Type B pancreatic cell (in vitro differentiated cells): ENCODE measurements around the gene ASIC4. TPM values are rescaled to one million over a fixed set of nuclear protein-coding genes. Genes with fewer than 3 reads are reported as not detected.

Experiments
- DNase-seq: peaks from one replicate; pipeline ENCODE4 v3.0.0; 2021; ENCODE audit warnings: mixed read lengths; ENCODE audit not compliant: unreplicated experiment; ENCODE audit errors: extremely low spot score
- H3K27ac Mint-ChIP-seq: 2 replicates; pipeline ENCODE4 v1.8.0; 2021; ENCODE audit warnings: mild to moderate bottlenecking, mixed read lengths
- H3K27me3 Mint-ChIP-seq: 2 replicates; pipeline ENCODE4 v1.8.0; 2021; ENCODE audit warnings: mixed read lengths
- H3K36me3 Mint-ChIP-seq: 2 replicates; pipeline ENCODE4 v1.8.0; 2021; ENCODE audit warnings: mixed read lengths
- H3K4me1 Mint-ChIP-seq: one replicate; pipeline ENCODE4 v1.8.0; 2021; ENCODE audit warnings: mixed read lengths; ENCODE audit not compliant: unreplicated experiment
- H3K4me3 Mint-ChIP-seq: 2 replicates; pipeline ENCODE4 v1.8.0; 2021; ENCODE audit warnings: mild to moderate bottlenecking, mixed read lengths
- H3K9me3 Mint-ChIP-seq: 2 replicates; pipeline ENCODE4 v1.8.0; 2021; ENCODE audit warnings: mixed read lengths
- total RNA-seq: library from RNA; stranded (reverse); gene quantifications from 2 replicates; pipeline ENCODE4 v1.2.1, GENCODE V29; 2021; ENCODE audit warnings: low replicate concordance
- TF ChIP-seq, protein P1 (sequence below): fragments of 200-600 bp; sonication (generic); conservative IDR thresholded peaks from 2 replicates; pipeline ENCODE4 v1.5.0; 2021; ENCODE audit warnings: antibody characterized with exemption, mild to moderate bottlenecking

ASIC4 gene
- total RNA-seq, 1 donor from 2014 or later = 0.99 TPM

DNA sequence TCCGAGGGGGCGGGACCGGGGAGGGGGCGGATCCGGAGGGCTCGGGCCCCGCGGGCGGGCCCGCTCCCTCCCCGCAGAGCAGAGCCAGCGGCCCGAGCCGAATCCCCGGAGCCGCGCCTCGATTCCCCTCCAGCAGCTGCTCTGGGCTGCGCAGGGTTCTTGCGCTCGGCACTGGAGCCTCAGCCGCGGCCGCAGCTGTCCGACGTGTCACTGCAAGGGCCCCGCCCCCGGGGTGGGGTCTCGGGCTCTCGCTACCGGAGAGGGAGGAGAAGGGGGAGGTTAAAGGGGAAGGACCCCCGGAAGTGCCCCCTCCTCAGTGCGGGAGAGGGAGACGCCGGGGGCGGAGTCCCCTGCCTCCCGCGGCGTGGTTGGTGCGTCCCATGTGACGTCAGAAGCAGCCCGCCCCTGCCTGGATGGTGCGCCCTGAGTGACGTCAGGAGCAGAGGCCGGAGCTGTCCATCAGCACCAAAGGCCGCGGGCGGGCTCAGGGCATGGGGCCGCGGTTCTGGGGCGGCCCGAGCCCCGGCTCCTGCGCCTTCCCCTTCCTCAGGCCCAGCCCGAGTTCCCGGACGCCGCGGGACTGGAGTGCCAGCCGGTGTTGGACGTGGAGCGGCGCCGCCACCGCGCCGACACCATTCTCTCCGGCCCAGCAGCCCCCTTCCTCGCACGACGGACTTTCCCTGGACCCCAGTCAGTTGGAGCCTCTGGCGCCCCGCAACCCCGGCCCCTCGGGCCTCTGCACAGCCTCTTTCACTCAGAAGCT is 29.5 kb downstream of the ASIC4 start, which contains the start of the genes CHPF and TMEM198:
CHPF (minus strand) TSS at position 214 of the 763 bp plus-strand sequence. CDS start 271 bp downstream, outside the sequence.
TMEM198 (plus strand) TSS at position 433 of the 763 bp plus-strand sequence. CDS start 700 bp downstream, outside the sequence.
- Mint-ChIP-seq H3K27ac (peak within 1 kb of the TSS; percentile 88), H3K9me3 (no peaks in the 10 kb centered on the region), H3K36me3 (peaks cover 7% of the 10 kb centered on the region), H3K27me3 (peaks cover 9% of the 10 kb centered on the region), H3K4me1 (peaks cover 18% of the 10 kb centered on the region), H3K4me3 (peak within 1 kb of the TSS; percentile 92)
- TF ChIP-seq, protein P1, sequence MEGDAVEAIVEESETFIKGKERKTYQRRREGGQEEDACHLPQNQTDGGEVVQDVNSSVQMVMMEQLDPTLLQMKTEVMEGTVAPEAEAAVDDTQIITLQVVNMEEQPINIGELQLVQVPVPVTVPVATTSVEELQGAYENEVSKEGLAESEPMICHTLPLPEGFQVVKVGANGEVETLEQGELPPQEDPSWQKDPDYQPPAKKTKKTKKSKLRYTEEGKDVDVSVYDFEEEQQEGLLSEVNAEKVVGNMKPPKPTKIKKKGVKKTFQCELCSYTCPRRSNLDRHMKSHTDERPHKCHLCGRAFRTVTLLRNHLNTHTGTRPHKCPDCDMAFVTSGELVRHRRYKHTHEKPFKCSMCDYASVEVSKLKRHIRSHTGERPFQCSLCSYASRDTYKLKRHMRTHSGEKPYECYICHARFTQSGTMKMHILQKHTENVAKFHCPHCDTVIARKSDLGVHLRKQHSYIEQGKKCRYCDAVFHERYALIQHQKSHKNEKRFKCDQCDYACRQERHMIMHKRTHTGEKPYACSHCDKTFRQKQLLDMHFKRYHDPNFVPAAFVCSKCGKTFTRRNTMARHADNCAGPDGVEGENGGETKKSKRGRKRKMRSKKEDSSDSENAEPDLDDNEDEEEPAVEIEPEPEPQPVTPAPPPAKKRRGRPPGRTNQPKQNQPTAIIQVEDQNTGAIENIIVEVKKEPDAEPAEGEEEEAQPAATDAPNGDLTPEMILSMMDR = no peak
- peak; percentile 99 for DNase-seq

DNA sequence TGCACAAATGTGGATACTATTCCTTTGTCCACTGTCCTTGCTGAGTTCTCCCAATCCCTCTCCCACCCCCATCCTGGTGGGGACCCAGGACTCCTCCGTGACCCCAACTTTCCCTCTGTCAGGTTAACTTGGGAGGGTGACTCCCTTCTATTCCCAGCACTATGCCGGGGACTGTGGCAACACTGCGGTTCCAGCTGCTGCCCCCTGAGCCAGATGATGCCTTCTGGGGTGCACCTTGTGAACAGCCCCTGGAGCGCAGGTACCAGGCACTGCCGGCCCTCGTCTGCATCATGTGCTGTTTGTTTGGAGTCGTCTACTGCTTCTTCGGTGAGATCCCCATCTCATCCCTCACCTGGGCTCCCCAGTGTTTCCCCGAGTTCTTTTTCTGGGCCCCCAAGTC is 30.3 kb downstream of the ASIC4 start:
- Mint-ChIP-seq H3K9me3 (no peaks in the 10 kb centered on the region), H3K27ac (peak overlapping the region; percentile 88), H3K4me3 (peak overlapping the region; percentile 92), H3K36me3 (peaks cover 7% of the 10 kb centered on the region), H3K27me3 (peaks cover 9% of the 10 kb centered on the region), H3K4me1 (peaks cover 18% of the 10 kb centered on the region)
- no peak for DNase-seq
- TF ChIP-seq, protein P1 = no peak

DNA sequence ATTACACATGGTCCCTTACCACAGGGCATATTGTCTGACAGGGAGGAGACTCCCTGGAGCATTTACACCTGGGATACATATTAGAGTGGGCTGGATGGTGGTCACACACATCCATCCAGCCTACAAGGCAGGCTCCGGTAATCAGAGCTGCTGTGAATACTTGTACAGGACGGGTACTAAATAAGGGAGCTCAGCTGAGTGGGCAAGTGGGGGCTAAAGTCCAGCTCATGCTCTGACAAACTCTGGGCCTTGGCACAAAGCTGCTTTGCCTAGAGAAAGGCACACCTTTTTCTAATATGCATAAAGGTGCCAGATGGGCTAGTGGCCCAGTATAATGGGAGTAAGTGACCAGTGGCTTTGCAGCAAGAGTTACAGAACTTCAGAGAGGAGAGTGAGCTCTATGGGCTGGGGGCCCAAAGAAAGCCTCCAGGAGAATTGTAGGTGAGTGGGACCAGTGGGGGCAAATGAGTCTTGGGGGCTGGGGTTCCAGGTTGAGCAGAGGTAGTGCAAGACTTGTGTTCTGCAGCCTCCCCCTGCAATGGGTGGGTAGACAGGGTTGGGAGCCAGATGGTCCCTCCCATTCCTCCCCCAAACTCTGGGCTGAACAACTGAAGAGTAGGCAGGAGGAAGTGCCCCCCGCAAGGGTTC is 31.1 kb downstream of the ASIC4 start:
- H3K36me3 Mint-ChIP-seq = peaks cover 7% of the 10 kb centered on the region
- DNase-seq = no peak
- peaks cover 18% of the 10 kb centered on the region for H3K4me1 Mint-ChIP-seq
- TF ChIP-seq, protein P1 = no peak
- no peaks in the 10 kb centered on the region for H3K9me3 Mint-ChIP-seq
- peak overlapping the region; percentile 92 for H3K4me3 Mint-ChIP-seq
- peak overlapping the region; percentile 88 for H3K27ac Mint-ChIP-seq
- peaks cover 9% of the 10 kb centered on the region for H3K27me3 Mint-ChIP-seq

DNA sequence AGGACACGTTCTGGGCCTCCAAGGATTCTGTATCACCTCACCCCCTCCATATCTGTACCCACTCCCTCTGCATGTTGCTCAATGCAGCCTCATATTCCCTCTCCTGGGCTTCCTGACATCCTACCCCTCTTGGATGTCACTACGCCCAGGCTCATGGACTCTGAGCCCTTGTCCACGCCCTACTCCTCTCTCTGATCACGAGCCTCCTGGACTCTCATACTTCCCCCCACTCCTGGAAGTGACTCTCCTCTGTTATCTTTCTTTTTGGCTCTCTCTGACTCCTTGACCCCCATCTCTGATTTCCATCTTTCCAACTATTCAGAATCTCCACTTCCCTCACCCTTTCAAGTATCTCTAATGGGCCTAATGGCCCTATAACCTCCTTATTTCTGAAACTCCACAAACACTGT is 31.7 kb downstream of the ASIC4 start:
- Mint-ChIP-seq H3K27ac (no peak overlapping the region), H3K27me3 (peaks cover 12% of the 10 kb centered on the region), H3K4me3 (peak overlapping the region; percentile 73)

DNA sequence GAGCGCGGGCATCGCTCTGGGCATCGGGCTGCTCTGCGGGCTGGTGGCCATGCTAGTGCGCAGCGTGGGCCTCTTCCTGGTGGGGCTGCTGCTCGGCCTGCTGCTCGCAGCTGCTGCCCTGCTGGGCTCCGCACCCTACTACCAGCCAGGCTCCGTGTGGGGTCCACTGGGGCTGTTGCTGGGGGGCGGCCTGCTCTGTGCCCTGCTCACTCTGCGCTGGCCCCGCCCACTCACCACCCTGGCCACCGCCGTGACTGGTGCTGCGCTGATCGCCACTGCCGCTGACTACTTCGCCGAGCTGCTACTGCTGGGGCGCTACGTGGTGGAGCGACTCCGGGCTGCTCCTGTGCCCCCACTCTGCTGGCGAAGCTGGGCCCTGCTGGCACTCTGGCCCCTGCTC is 33.3 kb downstream of the ASIC4 start:
- Mint-ChIP-seq H3K27me3 (peaks cover 14% of the 10 kb centered on the region), H3K36me3 (peaks cover 4% of the 10 kb centered on the region), H3K9me3 (no peaks in the 10 kb centered on the region), H3K4me3 (no peak overlapping the region), H3K4me1 (peaks cover 12% of the 10 kb centered on the region), H3K27ac (no peak overlapping the region)
- TF ChIP-seq, protein P1 = no peak
- no peak for DNase-seq

More for the DNA sequence above, 31.7 kb downstream of the ASIC4 start:
- Mint-ChIP-seq H3K4me1 (peaks cover 18% of the 10 kb centered on the region), H3K9me3 (no peaks in the 10 kb centered on the region), H3K36me3 (peaks cover 7% of the 10 kb centered on the region)
- TF ChIP-seq, protein P1 = no peak
- no peak for DNase-seq
